ENCODE results near the gene TTL.
"Not testable (repeated sequence)": the region's sequence is repeated elsewhere in the genome, so short reads cannot be mapped to it uniquely, and the experiment has no call there.

Gene TTL

GRCh38 chr2:112481528-112482233 lies at the start of gene TTL:
Gene TTL (plus strand): TSS chr2:112482156. CDS start chr2:112482345, 189 bp downstream.
- DNase-seq: peak; percentile 25

- not testable (repeated sequence) for DNase-seq
Observed at GRCh38 chr2:112432390-112432734, 49.6 kb upstream of the TTL start.

- not testable (repeated sequence) for DNase-seq
Observed at GRCh38 chr2:112432735-112433479, 49.0 kb upstream of the TTL start.

- DNase-seq: not testable (repeated sequence)
Observed at GRCh38 chr2:112433480-112433879, 48.5 kb upstream of the TTL start, which contains the start of gene RGPD8. Gene RGPD8 (minus strand): TSS chr2:112433645. CDS start chr2:112433453, 192 bp downstream.

- no peak for DNase-seq
Observed at GRCh38 chr2:112433932-112434730, 47.8 kb upstream of the TTL start.

GRCh38 chr2:112434890-112435715 lies 46.9 kb upstream of the TTL start:
- DNase-seq: not testable (repeated sequence)

GRCh38 chr2:112435716-112436431 lies 46.1 kb upstream of the TTL start:
- DNase-seq: not testable (repeated sequence)

GRCh38 chr2:112436993-112437392 lies 45.0 kb upstream of the TTL start:
- not testable (repeated sequence) for DNase-seq

GRCh38 chr2:112437405-112437831 lies 44.5 kb upstream of the TTL start:
- not testable (repeated sequence) for DNase-seq

GRCh38 chr2:112438603-112439261 lies 43.2 kb upstream of the TTL start:
- DNase-seq: not testable (repeated sequence)

GRCh38 chr2:112444256-112444655 lies 37.7 kb upstream of the TTL start:
- not testable (repeated sequence) for DNase-seq

- no peak for DNase-seq
Observed at GRCh38 chr2:112449854-112450253, 32.1 kb upstream of the TTL start.

- DNase-seq: no peak
Observed at GRCh38 chr2:112451317-112451716, 30.6 kb upstream of the TTL start.

- no peak for DNase-seq
Observed at GRCh38 chr2:112454586-112454985, 27.4 kb upstream of the TTL start.

GRCh38 chr2:112459372-112459771 lies 22.6 kb upstream of the TTL start:
- no peak for DNase-seq

GRCh38 chr2:112462178-112462577 lies 19.8 kb upstream of the TTL start:
- DNase-seq: no peak

- DNase-seq: no peak
Observed at GRCh38 chr2:112463256-112463655, 18.7 kb upstream of the TTL start.

- DNase-seq: no peak
Observed at GRCh38 chr2:112465382-112465781, 16.6 kb upstream of the TTL start.

- DNase-seq: no peak
Observed at GRCh38 chr2:112472547-112473263, 9.3 kb upstream of the TTL start.

- DNase-seq: no peak
Observed at GRCh38 chr2:112474844-112475486, 7.0 kb upstream of the TTL start.

Data from DMS79 (cell line).